Activated T-helper 1 cell treated with anti-CD3 and anti-CD28 coated beads, Interleukin-12 subunit alpha, Interleukin-12 subunit beta, Interleukin-2, Interleukin-4 antibody, amounts not matched to agents 30 ng/mL and 10 ng/mL and 1 ng/mL, durations not matched to agents 14 hours and 24 hours and 36 hours (primary cell): ENCODE data around the gene DEFB128. TPM values are rescaled to one million over a fixed set of nuclear protein-coding genes. Genes with fewer than 3 reads are reported as not detected.

Experiments
- total RNA-seq: library from RNA; stranded (reverse); gene quantifications from 2 replicates; pipeline ENCODE4 v1.2.3, GENCODE V29; 2022

DEFB128 gene
- total RNA-seq, 1 donor from 2014 or later, result not detected

Other genes with a start within 250 kb of the DEFB128 start
- gene DEFB125, start 102.0 kb downstream of the DEFB128 start, total RNA-seq, result not detected in 2 replicates
- not detected in 2 replicates for gene DEFB126, start 47.1 kb downstream of the DEFB128 start, total RNA-seq
- not detected in 2 replicates for gene DEFB127, start 32.3 kb downstream of the DEFB128 start, total RNA-seq
- gene DEFB129, start 37.5 kb upstream of the DEFB128 start, total RNA-seq, result not detected in 2 replicates
- not detected in 2 replicates for gene DEFB132, start 68.0 kb upstream of the DEFB128 start, total RNA-seq
- 4.3 and 4.7 TPM in 2 replicates for gene C20orf96, start 101.0 kb upstream of the DEFB128 start, total RNA-seq
- gene ZCCHC3, start 107.9 kb upstream of the DEFB128 start, total RNA-seq, result 25.9 TPM in 2 replicates
- gene SOX12, start 135.8 kb upstream of the DEFB128 start, total RNA-seq, result 7.4 and 7.6 TPM in 2 replicates
- 5.1 and 6.5 TPM in 2 replicates for gene NRSN2, start 157.4 kb upstream of the DEFB128 start, total RNA-seq
- gene TRIB3, start 191.0 kb upstream of the DEFB128 start, total RNA-seq, result 37.1 and 39.5 TPM in 2 replicates
- 130 and 132 TPM in 2 replicates for gene RBCK1, start 218.6 kb upstream of the DEFB128 start, total RNA-seq